ENCODE results near the gene SGCA. TPM values are rescaled to one million over a fixed set of nuclear protein-coding genes. Genes with fewer than 3 reads are reported as not detected.

Gene SGCA
- polyA plus RNA-seq, 1 donor from 2014 or later = 0.43 TPM

DNA sequence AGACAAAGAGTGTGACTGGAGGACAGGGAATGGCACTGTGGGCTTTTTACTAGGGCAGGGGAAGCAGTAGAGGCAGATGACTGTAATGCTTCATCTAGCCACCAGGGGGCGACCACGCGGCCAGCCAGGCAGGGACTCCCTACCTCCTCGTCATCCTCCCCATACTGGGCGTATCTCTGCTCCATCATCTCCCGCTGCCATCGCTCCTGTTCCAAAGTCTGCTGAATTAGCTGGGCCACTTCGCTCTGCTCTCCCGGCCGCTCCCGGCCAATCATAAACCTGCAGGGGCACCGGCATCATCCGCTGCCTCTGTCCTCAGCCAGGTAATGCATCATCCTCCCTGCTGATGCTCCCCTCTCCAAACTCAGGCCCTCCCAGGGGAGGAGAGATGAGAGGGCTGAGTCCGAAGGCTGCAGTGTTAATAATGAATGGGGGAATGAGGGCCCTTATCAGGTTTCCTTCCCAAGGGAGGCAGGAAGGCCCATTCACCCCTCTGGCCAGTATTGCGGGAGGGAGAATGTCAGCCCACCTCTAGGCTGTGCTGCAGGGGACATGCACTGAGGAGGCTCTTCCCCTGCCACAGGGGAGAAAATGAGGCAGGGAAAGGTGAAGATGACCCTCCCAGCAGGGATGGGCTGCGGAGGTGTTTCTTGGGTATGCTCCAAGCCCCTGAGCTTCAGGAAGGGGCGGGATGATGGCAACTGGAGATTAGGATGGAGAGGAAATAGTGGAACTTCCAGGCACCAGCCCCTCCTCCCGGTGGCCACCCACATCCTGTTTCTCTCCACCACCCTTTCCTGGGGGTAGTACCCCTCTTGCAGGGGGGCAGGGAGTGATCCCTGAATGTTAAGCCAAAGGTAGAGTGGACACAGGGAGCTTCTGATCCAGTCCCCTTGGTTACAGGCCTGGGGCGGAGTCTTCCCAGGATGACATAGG lies 25.6 kb upstream of the SGCA start:
- Histone ChIP-seq H3K79me2 (replicated peaks; ENCODE audit: insufficient read depth, low read length) (no peaks in the 10 kb centered on the region), H4K20me1 (ENCODE audit: insufficient read depth) (no peaks in the 10 kb centered on the region), H3K27me3 (ENCODE audit: insufficient read depth, low read depth, low read length) (no peaks in the 10 kb centered on the region), H3K27ac (ENCODE audit: low read length) (no peak overlapping the region), H3K9ac (ENCODE audit: low read length) (no peak overlapping the region), H3K9me2 (ENCODE audit: insufficient read depth, low read length) (no peaks in the 10 kb centered on the region), H2AFZ (ENCODE audit: low read depth, low read length) (no peak overlapping the region), H3F3A (ENCODE audit: insufficient read depth, low read length, poor library complexity, severe bottlenecking) (no peaks in the 10 kb centered on the region), H3K4me3 (ENCODE audit: low read length) (no peak overlapping the region), H3K36me3 (ENCODE audit: insufficient read depth, low read length) (peaks cover 14% of the 10 kb centered on the region), H3K9me3 (ENCODE audit: low read length) (no peaks in the 10 kb centered on the region), H3K4me2 (ENCODE audit: low read length) (no peak overlapping the region)
- TF ChIP-seq, protein P1, sequence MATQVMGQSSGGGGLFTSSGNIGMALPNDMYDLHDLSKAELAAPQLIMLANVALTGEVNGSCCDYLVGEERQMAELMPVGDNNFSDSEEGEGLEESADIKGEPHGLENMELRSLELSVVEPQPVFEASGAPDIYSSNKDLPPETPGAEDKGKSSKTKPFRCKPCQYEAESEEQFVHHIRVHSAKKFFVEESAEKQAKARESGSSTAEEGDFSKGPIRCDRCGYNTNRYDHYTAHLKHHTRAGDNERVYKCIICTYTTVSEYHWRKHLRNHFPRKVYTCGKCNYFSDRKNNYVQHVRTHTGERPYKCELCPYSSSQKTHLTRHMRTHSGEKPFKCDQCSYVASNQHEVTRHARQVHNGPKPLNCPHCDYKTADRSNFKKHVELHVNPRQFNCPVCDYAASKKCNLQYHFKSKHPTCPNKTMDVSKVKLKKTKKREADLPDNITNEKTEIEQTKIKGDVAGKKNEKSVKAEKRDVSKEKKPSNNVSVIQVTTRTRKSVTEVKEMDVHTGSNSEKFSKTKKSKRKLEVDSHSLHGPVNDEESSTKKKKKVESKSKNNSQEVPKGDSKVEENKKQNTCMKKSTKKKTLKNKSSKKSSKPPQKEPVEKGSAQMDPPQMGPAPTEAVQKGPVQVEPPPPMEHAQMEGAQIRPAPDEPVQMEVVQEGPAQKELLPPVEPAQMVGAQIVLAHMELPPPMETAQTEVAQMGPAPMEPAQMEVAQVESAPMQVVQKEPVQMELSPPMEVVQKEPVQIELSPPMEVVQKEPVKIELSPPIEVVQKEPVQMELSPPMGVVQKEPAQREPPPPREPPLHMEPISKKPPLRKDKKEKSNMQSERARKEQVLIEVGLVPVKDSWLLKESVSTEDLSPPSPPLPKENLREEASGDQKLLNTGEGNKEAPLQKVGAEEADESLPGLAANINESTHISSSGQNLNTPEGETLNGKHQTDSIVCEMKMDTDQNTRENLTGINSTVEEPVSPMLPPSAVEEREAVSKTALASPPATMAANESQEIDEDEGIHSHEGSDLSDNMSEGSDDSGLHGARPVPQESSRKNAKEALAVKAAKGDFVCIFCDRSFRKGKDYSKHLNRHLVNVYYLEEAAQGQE (IDR thresholded peaks at IDR 0.05; ENCODE audit: borderline replicate concordance) = no peak
- TF ChIP-seq POLR2AphosphoS5 (IDR thresholded peaks at IDR 0.05) (no peak), SMC3 (conservative IDR thresholded peaks at IDR 0.05; ENCODE audit: poor library complexity) (peak; percentile 74), RAD21 (conservative IDR thresholded peaks at IDR 0.05) (peak; percentile 60), TAF1 (IDR thresholded peaks at IDR 0.05; ENCODE audit: low read depth) (no peak), MXI1 (conservative IDR thresholded peaks at IDR 0.05; ENCODE audit: poor library complexity, severe bottlenecking) (no peak), EP300 (conservative IDR thresholded peaks at IDR 0.05; ENCODE audit: poor library complexity, severe bottlenecking) (no peak), EZH2 (IDR thresholded peaks at IDR 0.05; ENCODE audit: borderline replicate concordance, insufficient read depth, low read length, poor library complexity, severe bottlenecking) (no peak)
- TF ChIP-seq, protein P2, sequence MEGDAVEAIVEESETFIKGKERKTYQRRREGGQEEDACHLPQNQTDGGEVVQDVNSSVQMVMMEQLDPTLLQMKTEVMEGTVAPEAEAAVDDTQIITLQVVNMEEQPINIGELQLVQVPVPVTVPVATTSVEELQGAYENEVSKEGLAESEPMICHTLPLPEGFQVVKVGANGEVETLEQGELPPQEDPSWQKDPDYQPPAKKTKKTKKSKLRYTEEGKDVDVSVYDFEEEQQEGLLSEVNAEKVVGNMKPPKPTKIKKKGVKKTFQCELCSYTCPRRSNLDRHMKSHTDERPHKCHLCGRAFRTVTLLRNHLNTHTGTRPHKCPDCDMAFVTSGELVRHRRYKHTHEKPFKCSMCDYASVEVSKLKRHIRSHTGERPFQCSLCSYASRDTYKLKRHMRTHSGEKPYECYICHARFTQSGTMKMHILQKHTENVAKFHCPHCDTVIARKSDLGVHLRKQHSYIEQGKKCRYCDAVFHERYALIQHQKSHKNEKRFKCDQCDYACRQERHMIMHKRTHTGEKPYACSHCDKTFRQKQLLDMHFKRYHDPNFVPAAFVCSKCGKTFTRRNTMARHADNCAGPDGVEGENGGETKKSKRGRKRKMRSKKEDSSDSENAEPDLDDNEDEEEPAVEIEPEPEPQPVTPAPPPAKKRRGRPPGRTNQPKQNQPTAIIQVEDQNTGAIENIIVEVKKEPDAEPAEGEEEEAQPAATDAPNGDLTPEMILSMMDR (IDR thresholded peaks at IDR 0.05; ENCODE audit: poor library complexity, severe bottlenecking) = peak; percentile 84

DNA sequence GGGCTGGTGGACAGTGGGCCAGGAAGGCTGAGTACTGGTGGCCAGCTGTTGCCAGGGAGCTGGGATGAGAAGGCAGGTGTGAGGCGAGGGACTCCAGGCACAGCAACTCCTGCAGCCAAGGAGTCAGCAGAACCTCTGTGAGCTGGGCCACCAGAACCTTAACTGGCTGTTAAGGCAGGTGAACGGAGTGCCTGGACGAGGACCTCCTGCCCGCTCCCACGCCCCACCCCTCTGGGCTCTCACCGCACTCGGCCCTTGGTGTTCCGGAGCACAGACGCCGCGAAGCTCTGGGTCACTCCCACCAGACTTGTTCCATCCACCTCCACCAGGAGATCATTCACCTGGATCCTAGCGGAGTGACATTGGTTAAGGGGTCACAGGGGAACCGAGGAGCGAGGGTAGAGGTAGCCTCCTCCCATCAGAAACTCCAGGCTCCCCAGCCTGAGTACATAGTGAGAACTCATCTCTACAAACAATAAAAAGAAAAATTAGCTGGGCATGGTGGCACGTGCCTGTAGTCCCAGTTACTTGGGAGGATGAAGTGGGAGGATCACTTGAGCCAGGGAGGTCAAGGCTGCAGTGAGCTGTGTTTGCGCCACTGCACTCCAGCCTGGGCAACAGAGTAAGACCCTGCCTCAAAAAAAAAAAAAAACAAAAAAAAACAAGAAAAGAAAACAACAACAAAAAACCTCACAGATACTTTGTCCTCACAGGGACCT lies 24.6 kb upstream of the SGCA start:
- peaks cover 8% of the 10 kb centered on the region for H4K20me1 ChIP-seq (ENCODE audit: insufficient read depth)

More for the DNA sequence above, 24.6 kb upstream of the SGCA start:
- Histone ChIP-seq H3K9me3 (ENCODE audit: low read length) (no peaks in the 10 kb centered on the region), H3K4me2 (ENCODE audit: low read length) (no peak overlapping the region), H3F3A (ENCODE audit: insufficient read depth, low read length, poor library complexity, severe bottlenecking) (no peaks in the 10 kb centered on the region), H3K9ac (ENCODE audit: low read length) (no peak overlapping the region), H3K4me3 (ENCODE audit: low read length) (no peak overlapping the region), H3K79me2 (replicated peaks; ENCODE audit: insufficient read depth, low read length) (peaks cover under 1% of the 10 kb centered on the region), H3K36me3 (ENCODE audit: insufficient read depth, low read length) (peaks cover 14% of the 10 kb centered on the region), H3K27ac (ENCODE audit: low read length) (no peak overlapping the region), H3K27me3 (ENCODE audit: insufficient read depth, low read depth, low read length) (no peaks in the 10 kb centered on the region), H3K9me2 (ENCODE audit: insufficient read depth, low read length) (no peaks in the 10 kb centered on the region), H2AFZ (ENCODE audit: low read depth, low read length) (no peak overlapping the region)
- TF ChIP-seq EP300 (conservative IDR thresholded peaks at IDR 0.05; ENCODE audit: poor library complexity, severe bottlenecking) (no peak), MXI1 (conservative IDR thresholded peaks at IDR 0.05; ENCODE audit: poor library complexity, severe bottlenecking) (no peak), SMC3 (conservative IDR thresholded peaks at IDR 0.05; ENCODE audit: poor library complexity) (no peak), TAF1 (IDR thresholded peaks at IDR 0.05; ENCODE audit: low read depth) (no peak), RAD21 (conservative IDR thresholded peaks at IDR 0.05) (no peak), EZH2 (IDR thresholded peaks at IDR 0.05; ENCODE audit: borderline replicate concordance, insufficient read depth, low read length, poor library complexity, severe bottlenecking) (no peak), POLR2AphosphoS5 (IDR thresholded peaks at IDR 0.05) (no peak)
- TF ChIP-seq, protein P1 (IDR thresholded peaks at IDR 0.05; ENCODE audit: borderline replicate concordance) = no peak
- TF ChIP-seq, protein P2 (IDR thresholded peaks at IDR 0.05; ENCODE audit: poor library complexity, severe bottlenecking) = no peak
